A673 (cell line): ENCODE data around the gene CLASP1. TPM values are rescaled to one million over a fixed set of nuclear protein-coding genes. Genes with fewer than 3 reads are reported as not detected.

ENCODE experiments used
- BruUV-seq: library from RNA; stranded (reverse); fragments of 400-500 nt; replicated peaks from 2 replicates; lab custom pipeline; 2021; lab: Mats Ljungman, UMichigan
- CTCF ChIA-PET: fragments of 300-600 bp; sonication (Branson Sonifier 250); formaldehyde crosslinking; loops from one replicate; lab custom pipeline; 2022; ENCODE audit warnings: antibody characterized with exemption; lab: Charles Lee
- POLR2A ChIA-PET: fragments of 300-600 bp; sonication (Branson Sonifier 250); formaldehyde crosslinking; loops from one replicate; lab custom pipeline; 2022; ENCODE audit warnings: antibody characterized with exemption; ENCODE audit not compliant: low non-redundant PET; lab: Charles Lee
- DNase-seq: peaks from one replicate; pipeline ENCODE4 v3.0.0-alpha.2; 2015; ENCODE audit warnings: low spot score
- H3K27ac ChIP-seq: fragments of 200-600 bp; sonication (generic); 2 replicates; pipeline ENCODE4 v1.5.1; 2016; ENCODE audit warnings: mixed run types, low read depth, mild to moderate bottlenecking, mixed read lengths, antibody characterized with exemption, low read length; ENCODE audit not compliant: poor library complexity, severe bottlenecking
- H3K27me3 ChIP-seq: fragments of 200-600 bp; sonication (generic); replicated peaks from 2 replicates; pipeline ENCODE4 v1.6.1; 2017; ENCODE audit warnings: mixed run types, low read depth, mild to moderate bottlenecking, mixed read lengths, antibody characterized with exemption, low read length; ENCODE audit not compliant: insufficient read depth, poor library complexity
- H3K36me3 ChIP-seq: fragments of 200-600 bp; sonication (generic); 2 replicates; pipeline ENCODE4 v1.6.1; 2016; ENCODE audit warnings: mixed run types, mild to moderate bottlenecking, mixed read lengths, antibody characterized with exemption, low read length; ENCODE audit not compliant: insufficient read depth, poor library complexity, severe bottlenecking
- H3K4me1 ChIP-seq: fragments of 200-600 bp; sonication (generic); 2 replicates; pipeline ENCODE4 v1.6.1; 2017; ENCODE audit warnings: mixed run types, mild to moderate bottlenecking, mixed read lengths, antibody characterized with exemption, low read length; ENCODE audit not compliant: insufficient read depth, poor library complexity, severe bottlenecking
- H3K4me3 ChIP-seq: fragments of 200-600 bp; sonication (generic); 2 replicates; pipeline ENCODE4 v1.5.1; 2016; ENCODE audit warnings: low read depth, mixed run types, mild to moderate bottlenecking, mixed read lengths, low read length; ENCODE audit not compliant: poor library complexity, severe bottlenecking
- H3K9me3 ChIP-seq: fragments of 200-600 bp; sonication (generic); 2 replicates; pipeline ENCODE4 v1.6.1; 2016; ENCODE audit warnings: mixed run types, low read depth, mild to moderate bottlenecking, mixed read lengths, antibody characterized with exemption, low read length; ENCODE audit not compliant: poor library complexity, severe bottlenecking
- CTCF ChIP-seq: fragments of 300-800, 200-600 bp; sonication (generic); conservative IDR thresholded peaks from 2 replicates; pipeline ENCODE4 v1.5.1; 2017; ENCODE audit warnings: low read depth, mild to moderate bottlenecking, antibody characterized with exemption, low read length, moderate library complexity, mixed read lengths
- EZH2 ChIP-seq: fragments of 200-600 bp; sonication (generic); IDR thresholded peaks from 2 replicates; pipeline ENCODE4 v1.6.1; 2017; ENCODE audit warnings: borderline replicate concordance, low read depth, mild to moderate bottlenecking, mixed read lengths, antibody characterized with exemption, low read length; ENCODE audit not compliant: poor library complexity, severe bottlenecking
- intact Hi-C: fragments of 100-400 bp; cut with micrococcal nuclease; formaldehyde crosslinking; loops from one replicate; pipeline ENCODE4 v1.10.0; 2022; ENCODE audit not compliant: unreplicated experiment
- total RNA-seq: library from RNA; stranded (reverse); gene quantifications from 2 replicates; pipeline ENCODE4 v1.2.3, GENCODE V29; 2021

CLASP1 gene
- total RNA-seq, 1 experiment from 2014 or later = 69.1 TPM

GRCh38 chr2:121505005-121505404, 144.3 kb downstream of the CLASP1 start:
- CTCF ChIA-PET = no interaction called here
- BruUV-seq = no TSS peak

GRCh38 chr2:121504316-121504715, 144.9 kb downstream of the CLASP1 start:
- no TSS peak for BruUV-seq
- ChIA-PET CTCF (no interaction called here), POLR2A (no interaction called here)
- intact Hi-C loops = no loop called here
- no peak overlapping the region for H3K4me3 ChIP-seq
- peaks cover 6% of the 10 kb centered on the region for H3K9me3 ChIP-seq
- peaks cover 31% of the 10 kb centered on the region for H3K4me1 ChIP-seq
- no peak for DNase-seq
- no peaks in the 10 kb centered on the region for H3K27me3 ChIP-seq
- TF ChIP-seq CTCF (no peak), EZH2 (no peak)
- peaks cover 16% of the 10 kb centered on the region for H3K36me3 ChIP-seq
- no peak overlapping the region for H3K27ac ChIP-seq

More at GRCh38 chr2:121505005-121505404, 144.3 kb downstream of the CLASP1 start:
- Histone ChIP-seq H3K27me3 (no peaks in the 10 kb centered on the region), H3K4me1 (peaks cover 31% of the 10 kb centered on the region), H3K27ac (no peak overlapping the region), H3K36me3 (peaks cover 9% of the 10 kb centered on the region), H3K9me3 (peaks cover 1% of the 10 kb centered on the region), H3K4me3 (no peak overlapping the region)
- POLR2A ChIA-PET = no interaction called here
- TF ChIP-seq EZH2 (no peak), CTCF (no peak)
- DNase-seq = no peak
- intact Hi-C loops = no loop called here

- peaks cover 22% of the 10 kb centered on the region for H3K36me3 ChIP-seq
- H3K27ac ChIP-seq = no peak overlapping the region
- CTCF ChIA-PET = no interaction called here
- DNase-seq = no peak
- peaks cover 6% of the 10 kb centered on the region for H3K9me3 ChIP-seq
- TF ChIP-seq CTCF (no peak), EZH2 (no peak)
- POLR2A ChIA-PET = no interaction called here
- H3K4me1 ChIP-seq = peaks cover 31% of the 10 kb centered on the region
- H3K4me3 ChIP-seq = no peak overlapping the region
- H3K27me3 ChIP-seq = no peaks in the 10 kb centered on the region
- BruUV-seq = no TSS peak
- intact Hi-C loops = no loop called here
These were observed 146.5 kb downstream of the CLASP1 start for GRCh38 chr2:121502781-121503180.
